ENCODE data around the gene ACBD6. TPM values are rescaled to one million over a fixed set of nuclear protein-coding genes. Genes with fewer than 3 reads are reported as not detected.

The ACBD6 gene
- total RNA-seq, 1 experiment from 2014 or later, result 74.7 TPM

GRCh38 chr1:180275726-180276125 lies 226.7 kb downstream of the ACBD6 start:
- POLR2A ChIA-PET, result no interaction called here

GRCh38 chr1:180274221-180274620 lies 228.2 kb downstream of the ACBD6 start:
- Histone ChIP-seq H3K4me3 (ENCODE audit: low read depth, low read length) (no peak overlapping the region), H3K9me3 (no peaks in the 10 kb centered on the region), H3K36me3 (ENCODE audit: control insufficient read depth, insufficient read depth, low read length) (peaks cover 2% of the 10 kb centered on the region), H3K4me1 (peaks cover 10% of the 10 kb centered on the region; the same call in 1 of the 2 replicates), H3K27me3 (replicated peaks; ENCODE audit: control insufficient read depth, insufficient read depth, low read length) (no peaks in the 10 kb centered on the region)
- no peak overlapping the region for H3K27ac Mint-ChIP-seq (ENCODE audit: unreplicated experiment)
- ChIA-PET CTCF (no interaction called here), POLR2A (no interaction called here)
- TF ChIP-seq CTCF (IDR thresholded peaks at IDR 0.05; ENCODE audit: insufficient read depth in 1 of 2, low read depth in 1 of 2, low read length in 1 of 2, severe bottlenecking in 1 of 2, unreplicated experiment in 1 of 2), result no peak
- H3K4me1 Mint-ChIP-seq (ENCODE audit: low read depth, unreplicated experiment), result peaks cover 12% of the 10 kb centered on the region
- DNase-seq, result no peak
- intact Hi-C loops (cut with micrococcal nuclease; ENCODE audit: unreplicated experiment), result no loop called here
- peaks cover 45% of the 10 kb centered on the region for H3K36me3 Mint-ChIP-seq (ENCODE audit: insufficient read depth, unreplicated experiment)
- H3K4me3 Mint-ChIP-seq (ENCODE audit: unreplicated experiment), result no peak overlapping the region
- no TSS peak for BruUV-seq (replicated peaks)
- no peaks in the 10 kb centered on the region for H3K9me3 Mint-ChIP-seq (ENCODE audit: unreplicated experiment)
- H3K27me3 Mint-ChIP-seq (ENCODE audit: insufficient read depth, unreplicated experiment), result no peaks in the 10 kb centered on the region

More at GRCh38 chr1:180275726-180276125, 226.7 kb downstream of the ACBD6 start:
- CTCF ChIA-PET, result no interaction called here
- Mint-ChIP-seq H3K9me3 (ENCODE audit: unreplicated experiment) (no peaks in the 10 kb centered on the region), H3K4me1 (ENCODE audit: low read depth, unreplicated experiment) (peaks cover 10% of the 10 kb centered on the region), H3K36me3 (ENCODE audit: insufficient read depth, unreplicated experiment) (peaks cover 49% of the 10 kb centered on the region), H3K4me3 (ENCODE audit: unreplicated experiment) (no peak overlapping the region), H3K27me3 (ENCODE audit: insufficient read depth, unreplicated experiment) (no peaks in the 10 kb centered on the region), H3K27ac (ENCODE audit: unreplicated experiment) (no peak overlapping the region)
- BruUV-seq (replicated peaks), result no TSS peak
- H3K4me1 ChIP-seq, result peaks cover 2% of the 10 kb centered on the region; the same call in 1 of the 2 replicates
- DNase-seq, result no peak
- H3K9me3 ChIP-seq, result no peaks in the 10 kb centered on the region
- TF ChIP-seq CTCF (IDR thresholded peaks at IDR 0.05; ENCODE audit: insufficient read depth in 1 of 2, low read depth in 1 of 2, low read length in 1 of 2, severe bottlenecking in 1 of 2, unreplicated experiment in 1 of 2), result no peak
- H3K4me3 ChIP-seq (ENCODE audit: low read depth, low read length), result no peak overlapping the region
- H3K27me3 ChIP-seq (replicated peaks; ENCODE audit: control insufficient read depth, insufficient read depth, low read length), result no peaks in the 10 kb centered on the region
- peaks cover 2% of the 10 kb centered on the region for H3K36me3 ChIP-seq (ENCODE audit: control insufficient read depth, insufficient read depth, low read length)
- intact Hi-C loops (cut with micrococcal nuclease; ENCODE audit: unreplicated experiment), result no loop called here

- Mint-ChIP-seq H3K27me3 (ENCODE audit: insufficient read depth, unreplicated experiment) (no peaks in the 10 kb centered on the region), H3K9me3 (ENCODE audit: unreplicated experiment) (no peaks in the 10 kb centered on the region), H3K4me1 (ENCODE audit: low read depth, unreplicated experiment) (peaks cover 12% of the 10 kb centered on the region), H3K4me3 (ENCODE audit: unreplicated experiment) (no peak overlapping the region), H3K36me3 (ENCODE audit: insufficient read depth, unreplicated experiment) (peaks cover 37% of the 10 kb centered on the region), H3K27ac (ENCODE audit: unreplicated experiment) (no peak overlapping the region)
- peaks cover 10% of the 10 kb centered on the region; the same call in 1 of the 2 replicates for H3K4me1 ChIP-seq
- H3K4me3 ChIP-seq (ENCODE audit: low read depth, low read length), result no peak overlapping the region
- BruUV-seq (replicated peaks), result no TSS peak
- DNase-seq, result no peak
- ChIA-PET POLR2A (no interaction called here), CTCF (interaction anchor here (0.5 kb wide), 1 partner anchor 1661 kb away, joined by 3 read pairs; no protein-coding TSS in a partner anchor)
- H3K36me3 ChIP-seq (ENCODE audit: control insufficient read depth, insufficient read depth, low read length), result no peaks in the 10 kb centered on the region; the same call in none of the 2 replicates
- no peaks in the 10 kb centered on the region for H3K27me3 ChIP-seq (replicated peaks; ENCODE audit: control insufficient read depth, insufficient read depth, low read length)
- no peaks in the 10 kb centered on the region for H3K9me3 ChIP-seq
- intact Hi-C loops (cut with micrococcal nuclease; ENCODE audit: unreplicated experiment), result no loop called here
- no peak for TF ChIP-seq CTCF (IDR thresholded peaks at IDR 0.05; ENCODE audit: insufficient read depth in 1 of 2, low read depth in 1 of 2, low read length in 1 of 2, severe bottlenecking in 1 of 2, unreplicated experiment in 1 of 2)
Measured at GRCh38 chr1:180273066-180273465, 229.3 kb downstream of the ACBD6 start.

Measured in Caco-2 (cell line).